ENCODE data around the gene COLEC12.

Gene COLEC12

GRCh38 chr18:505483-506122 lies 5.1 kb upstream of the COLEC12 start:
- DNase-seq: no peak

- no peak for DNase-seq
Measured at GRCh38 chr18:501406-501714, 859 bp upstream of the COLEC12 start.

GRCh38 chr18:499776-500631 lies 497 bp downstream of the COLEC12 start:
- no peak for DNase-seq

GRCh38 chr18:498931-499775 lies 1.3 kb downstream of the COLEC12 start:
- DNase-seq: no peak

- no peak for DNase-seq
Measured at GRCh38 chr18:497688-498087, 2.8 kb downstream of the COLEC12 start.

GRCh38 chr18:495452-495851 lies 5.0 kb downstream of the COLEC12 start:
- no peak for DNase-seq

- DNase-seq: no peak
Measured at GRCh38 chr18:495017-495416, 5.5 kb downstream of the COLEC12 start.

- DNase-seq: no peak
Measured at GRCh38 chr18:493986-494983, 6.2 kb downstream of the COLEC12 start.

- DNase-seq: no peak
Measured at GRCh38 chr18:492451-492850, 8.1 kb downstream of the COLEC12 start.

- DNase-seq: no peak
Measured at GRCh38 chr18:490624-491023, 9.9 kb downstream of the COLEC12 start.

- DNase-seq: no peak
Measured at GRCh38 chr18:490024-490366, 10.5 kb downstream of the COLEC12 start.

GRCh38 chr18:489244-490023 lies 11.1 kb downstream of the COLEC12 start:
- no peak for DNase-seq

- DNase-seq: no peak
Measured at GRCh38 chr18:486929-487740, 13.4 kb downstream of the COLEC12 start.

GRCh38 chr18:484749-485464 lies 15.6 kb downstream of the COLEC12 start:
- no peak for DNase-seq

GRCh38 chr18:478681-479080 lies 21.8 kb downstream of the COLEC12 start:
- DNase-seq: no peak

GRCh38 chr18:477565-477964 lies 22.9 kb downstream of the COLEC12 start:
- DNase-seq: peak; percentile 7

GRCh38 chr18:476251-476664 lies 24.2 kb downstream of the COLEC12 start:
- no peak for DNase-seq

GRCh38 chr18:475202-476031 lies 25.1 kb downstream of the COLEC12 start:
- DNase-seq: no peak

GRCh38 chr18:474416-474815 lies 26.1 kb downstream of the COLEC12 start:
- DNase-seq: no peak

Data from CD4-positive, alpha-beta T cell treated with Interleukin-10 for 1 hour (primary cell).